ENCODE results near the gene DUSP15.
A peak's percentile ranks its signal among the peaks of the same experiment; 100 is the strongest.
"Not testable (repeated sequence)": the region's sequence is repeated elsewhere in the genome, so short reads cannot be mapped to it uniquely, and the experiment has no call there.

Gene DUSP15

GRCh38 chr20:31869942-31870725 lies at the start of gene DUSP15, which contains the start of gene TTLL9:
Gene DUSP15 (minus strand): TSS chr20:31870527. CDS start chr20:31870337, 190 bp downstream.
Gene TTLL9 (plus strand): TSS chr20:31870634. CDS start chr20:31871127, 493 bp downstream.
- DNase-seq = peak; percentile 14

- DNase-seq = no peak
Observed at GRCh38 chr20:31919410-31920155, 49.3 kb upstream of the DUSP15 start.

GRCh38 chr20:31918466-31919105 lies 48.3 kb upstream of the DUSP15 start:
- DNase-seq = no peak

GRCh38 chr20:31917962-31918412 lies 47.7 kb upstream of the DUSP15 start:
- DNase-seq = not testable (repeated sequence)

- no peak for DNase-seq
Observed at GRCh38 chr20:31916708-31917107, 46.4 kb upstream of the DUSP15 start.

GRCh38 chr20:31915491-31916280 lies 45.4 kb upstream of the DUSP15 start:
- no peak for DNase-seq

GRCh38 chr20:31914170-31914569 lies 43.8 kb upstream of the DUSP15 start:
- DNase-seq = no peak

GRCh38 chr20:31913431-31914157 lies 43.3 kb upstream of the DUSP15 start:
- DNase-seq = no peak

- DNase-seq = no peak
Observed at GRCh38 chr20:31910071-31910803, 39.9 kb upstream of the DUSP15 start.

GRCh38 chr20:31909253-31910070 lies 39.1 kb upstream of the DUSP15 start:
- no peak for DNase-seq

GRCh38 chr20:31908424-31908823 lies 38.1 kb upstream of the DUSP15 start:
- DNase-seq = no peak

- no peak for DNase-seq
Observed at GRCh38 chr20:31908016-31908415, 37.7 kb upstream of the DUSP15 start.

- no peak for DNase-seq
Observed at GRCh38 chr20:31907046-31907445, 36.7 kb upstream of the DUSP15 start.

GRCh38 chr20:31906001-31906400 lies 35.7 kb upstream of the DUSP15 start:
- no peak for DNase-seq

- no peak for DNase-seq
Observed at GRCh38 chr20:31903627-31904386, 33.5 kb upstream of the DUSP15 start.

- DNase-seq = no peak
Observed at GRCh38 chr20:31901615-31902014, 31.3 kb upstream of the DUSP15 start.

- no peak for DNase-seq
Observed at GRCh38 chr20:31897541-31897940, 27.2 kb upstream of the DUSP15 start.

- no peak for DNase-seq
Observed at GRCh38 chr20:31896049-31896448, 25.7 kb upstream of the DUSP15 start.

GRCh38 chr20:31894980-31895675 lies 24.8 kb upstream of the DUSP15 start:
- no peak for DNase-seq
